A549 (cell line): ENCODE data around the gene RPLP2. TPM values are rescaled to one million over a fixed set of nuclear protein-coding genes. Genes with fewer than 3 reads are reported as not detected.

Experiments
- ATAC-seq, 2 experiments: fragments of 200-7000 bp in 1 of 2; fragments of >200 bp in 1 of 2; cut with Nextera tagmentation in 1 of 2; cut with Tn5 transposase in 1 of 2; 3 replicates each; pipeline versions ENCODE4 v1.8.0 to v1.9.1; 2018 to 2020; ENCODE audit warnings: mild to moderate bottlenecking in 1 of 2, moderate library complexity in 1 of 2
- CTCF ChIA-PET: fragments of 300-600 bp; sonication (Branson Sonifier 250); formaldehyde crosslinking; extraction: SDS; loops from one replicate; lab custom pipeline; 2021; ENCODE audit warnings: antibody characterized with exemption, inconsistent platforms; lab: Yijun Ruan, JAX
- POLR2A ChIA-PET: fragments of 350-600 bp; formaldehyde crosslinking; extraction: SDS; loops from one replicate; lab custom pipeline; 2021; ENCODE audit warnings: antibody characterized with exemption, inconsistent platforms; lab: Yijun Ruan, JAX
- DNase-seq, 2 experiments: peaks; one replicate each; pipeline versions ENCODE4 v3.0.0 to v3.0.0-alpha.2; 2011 to 2016; ENCODE audit warnings: low read depth in 1 of 2, low spot score in 1 of 2
- FAIRE-seq: peaks from 2 replicates; lab custom pipeline; 2011; peaks lifted over from hg19 to GRCh38; lab: Jason Lieb, UNC
- H3K27ac ChIP-seq, 2 experiments: fragments of >200 bp; sonication (Bioruptor Twin); formaldehyde crosslinking; 3 replicates each; pipeline ENCODE4 v1.5.1; 2016 to 2017
- H3K4me1 ChIP-seq: fragments of >200 bp; sonication (Bioruptor Twin); formaldehyde crosslinking; 3 replicates; pipeline ENCODE4 v1.6.1; 2016
- H3K4me2 ChIP-seq: fragments of >200 bp; sonication (Bioruptor Twin); formaldehyde crosslinking; 3 replicates; pipeline ENCODE4 v1.6.1; 2016
- H3K4me3 ChIP-seq: fragments of >200 bp; sonication (Bioruptor Twin); formaldehyde crosslinking; 3 replicates; pipeline ENCODE4 v1.5.1; 2016
- H3K9me3 ChIP-seq: fragments of >200 bp; sonication (Bioruptor Twin); formaldehyde crosslinking; 3 replicates; pipeline ENCODE4 v1.6.1; 2016
- CBX8 ChIP-seq: fragments of 200-600 bp; sonication (generic); IDR thresholded peaks from 2 replicates; pipeline ENCODE4 v1.6.1; 2016
- CEBPB ChIP-seq, 2 experiments: fragments of >200 bp in 1 of 2; sonication (Bioruptor Twin) in 1 of 2; formaldehyde crosslinking in 1 of 2; IDR thresholded peaks; 2 replicates each; pipeline ENCODE4 v1.6.1; 2012 to 2016
- EHF ChIP-seq: fragments of 250-450 bp; sonication (Bioruptor Pico); IDR thresholded peaks from 2 replicates; pipeline ENCODE4 v1.5.0; 2020; ENCODE audit warnings: mild to moderate bottlenecking
- EP300 ChIP-seq, 2 experiments: fragments of >200 bp; sonication (Bioruptor Twin); formaldehyde crosslinking; IDR thresholded peaks; 2 replicates in 1 of 2; 3 replicates in 1 of 2; pipeline ENCODE4 v1.6.1; 2016 to 2017
- ESRRA ChIP-seq: fragments of 150-350 bp; IDR thresholded peaks from 2 replicates; pipeline ENCODE4 v1.6.1; 2014; ENCODE audit warnings: mild to moderate bottlenecking, low read length, borderline replicate concordance
- FOSL2 ChIP-seq, 2 experiments: fragments of 450-650 bp in 1 of 2; fragments of >200 bp in 1 of 2; sonication (Bioruptor Twin) in 1 of 2; formaldehyde crosslinking; IDR thresholded peaks; 2 replicates each; pipeline versions ENCODE4 v1.5.0 to v1.6.1; 2016 to 2020; ENCODE audit warnings: mild to moderate bottlenecking in 1 of 2, moderate library complexity in 1 of 2
- GATA3 ChIP-seq: IDR thresholded peaks from 2 replicates; pipeline ENCODE4 v1.6.1; 2012; ENCODE audit warnings: borderline replicate concordance
- HDAC2 ChIP-seq: fragments of 200-600 bp; sonication (generic); IDR thresholded peaks from 2 replicates; pipeline ENCODE4 v1.6.1; 2016
- HOXB13 ChIP-seq: fragments of 250-450 bp; sonication (Bioruptor Pico); IDR thresholded peaks from 2 replicates; pipeline ENCODE4 v1.5.0; 2020; ENCODE audit warnings: low read depth, mild to moderate bottlenecking, moderate library complexity
- KDM1A ChIP-seq: fragments of 200-600 bp; sonication (generic); IDR thresholded peaks from 2 replicates; pipeline ENCODE4 v1.6.1; 2016; ENCODE audit warnings: low read depth, mild to moderate bottlenecking
- MAFK ChIP-seq: fragments of 450-650 bp; IDR thresholded peaks from 2 replicates; pipeline ENCODE4 v1.6.1; 2014; ENCODE audit not compliant: partially characterized antibody
- MAZ ChIP-seq: fragments of 150-350 bp; IDR thresholded peaks from 2 replicates; pipeline ENCODE4 v1.6.1; 2014; ENCODE audit warnings: antibody characterized with exemption, low read depth, low read length, borderline replicate concordance
- NR3C1 ChIP-seq: fragments of >200 bp; sonication (Bioruptor Twin); formaldehyde crosslinking; IDR thresholded peaks from 3 replicates; pipeline ENCODE4 v1.6.1; 2017
- POLR2A ChIP-seq: IDR thresholded peaks from 2 replicates; pipeline ENCODE4 v1.6.1; 2012; ENCODE audit warnings: mild to moderate bottlenecking, low read length
- POLR2AphosphoS2 ChIP-seq: conservative IDR thresholded peaks from 2 replicates; pipeline ENCODE4 v1.6.1; 2012; ENCODE audit warnings: low read length, improper control_type of control experiment, inconsistent platforms
- RAD21 ChIP-seq, 2 experiments: fragments of >200 bp in 1 of 2; sonication (Bioruptor Twin) in 1 of 2; formaldehyde crosslinking in 1 of 2; IDR thresholded peaks in 1 of 2; conservative IDR thresholded peaks in 1 of 2; 2 replicates in 1 of 2; 3 replicates in 1 of 2; pipeline ENCODE4 v1.6.1; 2012 to 2018; ENCODE audit warnings: inconsistent platforms in 1 of 2
- RARB ChIP-seq: fragments of 250-450 bp; sonication (Bioruptor Pico); IDR thresholded peaks from 2 replicates; pipeline ENCODE4 v1.8.0; 2021; ENCODE audit warnings: mild to moderate bottlenecking, moderate library complexity
- RCOR1 ChIP-seq: fragments of 150-350 bp; IDR thresholded peaks from 2 replicates; pipeline ENCODE4 v1.6.1; 2014; ENCODE audit warnings: antibody characterized with exemption, low read length, low read depth
- REST ChIP-seq: fragments of 200-600 bp; sonication (generic); IDR thresholded peaks from 2 replicates; pipeline ENCODE4 v1.6.1; 2016; ENCODE audit warnings: antibody characterized with exemption, mild to moderate bottlenecking, moderate library complexity
- RNF2 ChIP-seq: fragments of 200-600 bp; sonication (generic); IDR thresholded peaks from 2 replicates; pipeline ENCODE4 v1.6.1; 2016; ENCODE audit warnings: low read depth, mild to moderate bottlenecking, antibody characterized with exemption, moderate library complexity, borderline replicate concordance
- SREBF2 ChIP-seq: fragments of 450-650 bp; IDR thresholded peaks from 2 replicates; pipeline ENCODE4 v1.6.1; 2014; ENCODE audit warnings: mild to moderate bottlenecking, moderate library complexity
- TFCP2L1 ChIP-seq: fragments of 250-450 bp; sonication (Bioruptor Pico); IDR thresholded peaks from 2 replicates; pipeline ENCODE4 v1.5.0; 2021; ENCODE audit warnings: mild to moderate bottlenecking
- TP53 ChIP-seq: fragments of 250-450 bp; sonication (Bioruptor Pico); IDR thresholded peaks from 2 replicates; pipeline ENCODE4 v1.5.0; 2021; ENCODE audit warnings: mild to moderate bottlenecking, moderate library complexity
- ZC3H11A ChIP-seq: fragments of 450-650 bp; IDR thresholded peaks from 2 replicates; pipeline ENCODE4 v1.6.1; 2014; ENCODE audit warnings: antibody characterized with exemption, mild to moderate bottlenecking
- ZFP36 ChIP-seq: fragments of 450-650 bp; IDR thresholded peaks from 2 replicates; pipeline ENCODE4 v1.6.1; 2014; ENCODE audit warnings: borderline replicate concordance; ENCODE audit not compliant: partially characterized antibody
- ZSCAN20 ChIP-seq: fragments of 250-450 bp; sonication (Bioruptor Pico); IDR thresholded peaks from 2 replicates; pipeline ENCODE4 v1.8.0; 2022; ENCODE audit warnings: mild to moderate bottlenecking, moderate library complexity
- WGBS: methylation state at CpG from one replicate; pipeline ENCODE4 v1.1.6; 2017; ENCODE audit errors: missing lambda C conversion rate; 5-methylcytosine and 5-hydroxymethylcytosine counted together
- polyA plus RNA-seq, 4 experiments: library from polyadenylated mRNA; depleted of rRNA in 3 of 4; stranded (reverse); fragments of >200 nt; fragmentation: RNase III in 1 of 4; extraction: RNeasy Plus Mini Kit Qiagen cat#74134 plus additional on column Dnase treatment in 1 of 4; gene quantifications; 2 replicates in 3 of 4; 3 replicates in 1 of 4; pipeline ENCODE4 v1.2.3, GENCODE V29; 2011 to 2017
- TF ChIP-seq, protein P1 (sequence below): fragments of 450-650 bp; IDR thresholded peaks from 2 replicates; pipeline ENCODE4 v1.6.1; 2014; ENCODE audit warnings: antibody characterized with exemption
- TF ChIP-seq, protein P2 (sequence below): fragments of 150-350 bp; IDR thresholded peaks from 2 replicates; pipeline ENCODE4 v1.6.1; 2014; ENCODE audit warnings: low read depth, mild to moderate bottlenecking, low read length
- TF ChIP-seq, protein P3 (sequence below): IDR thresholded peaks from 2 replicates; pipeline ENCODE4 v1.6.1; 2012

Gene RPLP2
- polyA plus RNA-seq, 2 of the 4 experiments (the other 2 are of a cell fraction): 1,493 to 2,508 TPM

DNA sequence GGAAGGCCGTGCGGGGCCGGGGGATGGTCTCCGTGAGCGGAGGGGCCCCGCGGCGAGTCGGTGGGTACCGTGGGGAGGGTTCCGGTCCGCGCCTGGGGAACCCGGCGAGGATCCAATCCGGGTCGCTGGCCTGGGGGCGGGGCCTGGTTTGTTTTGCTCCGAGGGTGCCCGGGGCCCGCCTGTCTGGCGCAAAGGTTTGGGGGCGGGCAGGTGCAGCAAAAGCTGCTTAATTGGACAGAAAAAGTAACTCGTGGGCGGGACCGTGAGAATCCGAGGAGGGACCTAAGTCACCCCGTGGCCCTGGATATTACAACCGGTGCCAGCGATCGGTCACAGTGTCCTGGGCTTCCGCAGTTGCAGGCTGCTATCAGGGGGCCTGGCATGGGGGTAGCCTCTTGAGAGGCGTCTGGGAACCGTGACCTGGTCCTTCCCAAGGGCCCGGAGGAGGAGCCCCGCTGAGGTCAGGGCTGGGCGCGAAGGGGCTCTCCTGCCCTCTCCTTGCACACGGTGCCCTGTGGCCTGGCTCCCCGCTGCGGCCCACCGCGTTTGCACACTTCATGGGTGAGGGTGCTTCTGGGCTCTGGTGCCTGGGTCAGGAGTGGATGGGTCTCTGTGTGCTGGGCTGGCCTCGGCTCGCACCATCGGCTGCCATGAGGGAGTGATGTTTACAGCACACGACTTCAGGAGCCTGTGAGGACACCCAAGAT lies 10.3 kb downstream of the RPLP2 start (continued):
- TF ChIP-seq ZSCAN20 (CRISPR knock-in tag) (no peak), NR3C1 (no peak), MAFK (no peak), CBX8 (no peak), CEBPB (IDR thresholded peaks at IDR 0.05) (no peak), ZFP36 (no peak), TP53 (CRISPR knock-in tag) (no peak)
- TF ChIP-seq, protein P1, sequence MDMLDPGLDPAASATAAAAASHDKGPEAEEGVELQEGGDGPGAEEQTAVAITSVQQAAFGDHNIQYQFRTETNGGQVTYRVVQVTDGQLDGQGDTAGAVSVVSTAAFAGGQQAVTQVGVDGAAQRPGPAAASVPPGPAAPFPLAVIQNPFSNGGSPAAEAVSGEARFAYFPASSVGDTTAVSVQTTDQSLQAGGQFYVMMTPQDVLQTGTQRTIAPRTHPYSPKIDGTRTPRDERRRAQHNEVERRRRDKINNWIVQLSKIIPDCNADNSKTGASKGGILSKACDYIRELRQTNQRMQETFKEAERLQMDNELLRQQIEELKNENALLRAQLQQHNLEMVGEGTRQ: no peak

GRCh38 chr11:820655-821511 lies 11.1 kb downstream of the RPLP2 start:
- FAIRE-seq (peak; percentile 56), ATAC-seq (peak; percentile 42 to 54), DNase-seq (peak; percentile 79 to 85)
- H3K4me3 ChIP-seq: peak overlapping the region; percentile 99
- peak overlapping the region; percentile 97 for H3K4me2 ChIP-seq
- ChIA-PET POLR2A (interaction anchor here (0.6 to 3.1 kb wide), 8 partner anchors 8 to 26 kb away, joined by 3 to 52 read pairs (median 21); partner anchors contain the start of genes CD151, CRACR2B, RPLP2 and TSPAN4), CTCF (interaction anchor here (0.7 to 1.7 kb wide), 2 partner anchors 9 to 13 kb away, joined by 3 to 10 read pairs; no protein-coding TSS in a partner anchor)
- H3K4me1 ChIP-seq: peaks cover 48% of the 10 kb centered on the region
- peak overlapping the region; percentile 87 to 90 for H3K27ac ChIP-seq
- H3K9me3 ChIP-seq: no peaks in the 10 kb centered on the region
- 33% methylated on average over 9 of the region's 11 CpGs for WGBS
- TF ChIP-seq, protein P1: no peak
- TF ChIP-seq CBX8 (no peak), KDM1A (no peak), RARB (CRISPR knock-in tag) (no peak), MAZ (no peak), RNF2 (no peak), REST (no peak), POLR2A (0 out of 2 replicates have a peak, but pooled peaks have one; percentile 31), HOXB13 (no peak), POLR2AphosphoS2 (no peak), EHF (CRISPR knock-in tag) (no peak), SREBF2 (no peak), ZC3H11A (no peak), GATA3 (no peak), HDAC2 (no peak), MAFK (no peak), TP53 (CRISPR knock-in tag) (no peak), RAD21 (conservative IDR thresholded peaks at IDR 0.05 in 1 of 2, IDR thresholded peaks at IDR 0.05 in 1 of 2) (no peak), TFCP2L1 (CRISPR knock-in tag) (no peak), EP300 (IDR thresholded peaks at IDR 0.05) (no peak), NR3C1 (no peak), FOSL2 (IDR thresholded peaks at IDR 0.05) (peak; percentile 63; the same call in 1 of the 2 replicates), FOSL2 (CRISPR knock-in tag; IDR thresholded peaks at IDR 0.05) (peak; percentile 95), ZSCAN20 (CRISPR knock-in tag) (no peak), RCOR1 (no peak), ESRRA (no peak)
- TF ChIP-seq, protein P2, sequence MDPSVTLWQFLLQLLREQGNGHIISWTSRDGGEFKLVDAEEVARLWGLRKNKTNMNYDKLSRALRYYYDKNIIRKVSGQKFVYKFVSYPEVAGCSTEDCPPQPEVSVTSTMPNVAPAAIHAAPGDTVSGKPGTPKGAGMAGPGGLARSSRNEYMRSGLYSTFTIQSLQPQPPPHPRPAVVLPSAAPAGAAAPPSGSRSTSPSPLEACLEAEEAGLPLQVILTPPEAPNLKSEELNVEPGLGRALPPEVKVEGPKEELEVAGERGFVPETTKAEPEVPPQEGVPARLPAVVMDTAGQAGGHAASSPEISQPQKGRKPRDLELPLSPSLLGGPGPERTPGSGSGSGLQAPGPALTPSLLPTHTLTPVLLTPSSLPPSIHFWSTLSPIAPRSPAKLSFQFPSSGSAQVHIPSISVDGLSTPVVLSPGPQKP: no peak
- TF ChIP-seq, protein P3, sequence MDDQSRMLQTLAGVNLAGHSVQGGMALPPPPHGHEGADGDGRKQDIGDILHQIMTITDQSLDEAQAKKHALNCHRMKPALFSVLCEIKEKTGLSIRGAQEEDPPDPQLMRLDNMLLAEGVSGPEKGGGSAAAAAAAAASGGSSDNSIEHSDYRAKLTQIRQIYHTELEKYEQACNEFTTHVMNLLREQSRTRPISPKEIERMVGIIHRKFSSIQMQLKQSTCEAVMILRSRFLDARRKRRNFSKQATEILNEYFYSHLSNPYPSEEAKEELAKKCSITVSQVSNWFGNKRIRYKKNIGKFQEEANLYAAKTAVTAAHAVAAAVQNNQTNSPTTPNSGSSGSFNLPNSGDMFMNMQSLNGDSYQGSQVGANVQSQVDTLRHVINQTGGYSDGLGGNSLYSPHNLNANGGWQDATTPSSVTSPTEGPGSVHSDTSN: peak; percentile 63; the same call in 1 of the 2 replicates
